Activated T-cell treated with anti-CD3 and anti-CD28 coated beads, Interleukin-2, amount 50 U/mL, for 72 hours (primary cell): ENCODE data around the gene SLC4A2. TPM values are rescaled to one million over a fixed set of nuclear protein-coding genes. Genes with fewer than 3 reads are reported as not detected.

Experiments used
- ATAC-seq, 2 donors: fragments of 150-1000 bp; cut with Tn5 transposase; replicated peaks in 1 of 2; 2 replicates each; pipeline ENCODE4 v1.10.0; 2021; ENCODE audit warnings: moderate library complexity in 2 of 2, mild to moderate bottlenecking in 1 of 2
- DNase-seq, 2 donors: peaks; one replicate each; pipeline ENCODE4 v3.0.0; 2021 to 2022; ENCODE audit warnings: mixed read lengths in 1 of 2
- H3K27ac Mint-ChIP-seq: one replicate; pipeline ENCODE4 v1.8.0; 2022; ENCODE audit warnings: mild to moderate bottlenecking, moderate library complexity, mixed read lengths
- H3K27me3 Mint-ChIP-seq: one replicate; pipeline ENCODE4 v1.8.0; 2022; ENCODE audit warnings: low read depth, mixed read lengths
- H3K36me3 Mint-ChIP-seq, 2 donors: one replicate each; pipeline ENCODE4 v1.8.0; 2022; ENCODE audit warnings: mixed read lengths in 2 of 2, mild to moderate bottlenecking in 1 of 2; ENCODE audit not compliant: insufficient read depth in 2 of 2
- H3K4me1 Mint-ChIP-seq: one replicate; pipeline ENCODE4 v1.8.0; 2022; ENCODE audit warnings: low read depth, mixed read lengths
- H3K4me3 Mint-ChIP-seq, 2 donors: one replicate each; pipeline ENCODE4 v1.8.0; 2022; ENCODE audit warnings: mild to moderate bottlenecking in 2 of 2, mixed read lengths in 2 of 2, moderate library complexity in 2 of 2
- H3K9me3 Mint-ChIP-seq, 2 donors: one replicate each; pipeline ENCODE4 v1.8.0; 2022; ENCODE audit warnings: mixed read lengths in 2 of 2
- total RNA-seq, 2 donors: library from RNA; stranded (reverse); gene quantifications; one replicate each; pipeline ENCODE4 v1.2.3, GENCODE V29; 2022

SLC4A2 gene
- total RNA-seq, 2 donors from 2014 or later, result 73.7 to 75.6 TPM

DNA sequence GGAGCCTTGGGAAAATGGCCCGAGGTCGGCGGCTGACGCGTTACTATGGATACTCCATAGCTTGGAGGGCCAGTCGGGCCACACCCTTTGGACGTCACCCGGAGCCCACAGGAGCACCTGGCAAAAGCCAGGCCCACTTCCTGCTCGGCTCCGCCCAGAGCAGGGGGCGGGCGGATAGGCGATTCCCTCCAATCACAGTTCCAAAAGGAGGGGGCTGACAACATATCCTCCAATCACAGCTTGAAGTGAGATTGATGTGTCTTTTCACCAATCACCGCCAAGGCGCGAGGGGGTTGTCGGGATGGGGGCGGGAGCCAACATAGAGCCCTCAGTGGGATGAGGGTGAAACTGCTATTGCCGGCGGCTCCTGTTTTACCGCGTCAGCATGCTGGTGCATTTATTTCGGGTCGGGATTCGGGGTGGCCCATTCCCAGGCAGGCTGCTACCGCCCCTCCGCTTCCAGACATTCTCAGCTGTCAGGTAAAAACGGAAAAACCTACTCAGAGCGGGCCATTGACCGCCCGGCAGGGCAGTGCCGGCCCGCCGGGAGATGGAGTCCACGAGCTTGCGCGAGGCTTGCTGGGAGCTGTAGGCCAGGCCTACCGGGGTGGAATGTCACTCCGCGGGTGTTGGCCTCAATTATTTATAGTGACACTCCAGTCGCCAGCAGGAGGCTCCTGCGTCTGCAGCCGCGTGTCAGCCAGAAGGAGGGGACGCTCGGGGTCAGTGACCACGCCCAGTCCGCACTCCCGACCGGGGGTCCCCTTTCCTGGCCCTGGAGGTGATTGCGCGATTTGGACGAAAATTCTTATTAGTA lies 31.1 kb upstream of the SLC4A2 start, which contains the start of gene ABCB8:
TSS of gene ABCB8 (plus strand) at position 320 of the 817 bp plus-strand sequence. CDS start at position 386, 66 bp downstream.
- DNase-seq, result peak; percentile 97 to 98
- Mint-ChIP-seq H3K9me3 (no peaks in the 10 kb centered on the region), H3K4me3 (peak within 1 kb of the TSS; percentile 98 to 100), H3K27me3 (no peaks in the 10 kb centered on the region), H3K27ac (peak within 1 kb of the TSS; percentile 93), H3K4me1 (peaks cover 25% of the 10 kb centered on the region), H3K36me3 (peaks cover 0 to 2% of the 10 kb centered on the region in 2 donors)
- ATAC-seq, result peak; percentile 92 to 93

DNA sequence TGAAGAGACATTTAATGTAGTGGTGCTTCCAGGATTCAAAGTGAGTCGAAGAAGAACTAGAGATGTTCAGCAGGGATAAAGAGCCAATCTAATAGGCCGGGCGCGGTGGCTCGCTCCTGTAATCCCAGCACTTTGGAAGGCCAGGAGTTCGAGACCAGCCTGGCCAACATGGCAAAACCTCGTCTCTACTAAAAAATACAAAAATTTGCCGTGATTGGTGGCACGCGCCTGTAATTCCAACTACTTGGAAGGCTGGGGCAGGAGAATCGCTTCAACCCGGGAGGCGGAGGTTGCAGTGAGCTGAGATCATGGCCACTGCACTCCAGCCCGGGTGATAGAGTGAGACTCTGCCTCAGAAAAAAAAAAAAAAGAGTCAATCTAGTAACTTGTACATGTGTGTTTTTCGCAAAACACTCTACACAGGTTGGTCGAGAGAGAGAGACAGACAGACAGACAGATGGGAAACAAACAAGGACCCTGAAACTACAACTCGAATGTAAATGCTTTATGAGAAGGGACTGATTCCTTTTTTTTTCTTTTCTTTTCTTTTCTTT lies 30.4 kb upstream of the SLC4A2 start:
- ATAC-seq (no peak), DNase-seq (no peak)
- Mint-ChIP-seq H3K27me3 (no peaks in the 10 kb centered on the region), H3K4me1 (peaks cover 25% of the 10 kb centered on the region), H3K9me3 (no peaks in the 10 kb centered on the region), H3K36me3 (peaks cover 0 to 2% of the 10 kb centered on the region in 2 donors), H3K27ac (peak overlapping the region; percentile 93), H3K4me3 (peak overlapping the region; percentile 98 to 100)

- Mint-ChIP-seq H3K36me3 (peaks cover 0 to 2% of the 10 kb centered on the region in 2 donors), H3K4me3 (no peak overlapping the region), H3K4me1 (peaks cover 25% of the 10 kb centered on the region), H3K27ac (no peak overlapping the region), H3K27me3 (no peaks in the 10 kb centered on the region), H3K9me3 (no peaks in the 10 kb centered on the region)
- DNase-seq, result no peak
- no peak for ATAC-seq
Observed at GRCh38 chr7:151031011-151031410, 28.4 kb upstream of the SLC4A2 start.

DNA sequence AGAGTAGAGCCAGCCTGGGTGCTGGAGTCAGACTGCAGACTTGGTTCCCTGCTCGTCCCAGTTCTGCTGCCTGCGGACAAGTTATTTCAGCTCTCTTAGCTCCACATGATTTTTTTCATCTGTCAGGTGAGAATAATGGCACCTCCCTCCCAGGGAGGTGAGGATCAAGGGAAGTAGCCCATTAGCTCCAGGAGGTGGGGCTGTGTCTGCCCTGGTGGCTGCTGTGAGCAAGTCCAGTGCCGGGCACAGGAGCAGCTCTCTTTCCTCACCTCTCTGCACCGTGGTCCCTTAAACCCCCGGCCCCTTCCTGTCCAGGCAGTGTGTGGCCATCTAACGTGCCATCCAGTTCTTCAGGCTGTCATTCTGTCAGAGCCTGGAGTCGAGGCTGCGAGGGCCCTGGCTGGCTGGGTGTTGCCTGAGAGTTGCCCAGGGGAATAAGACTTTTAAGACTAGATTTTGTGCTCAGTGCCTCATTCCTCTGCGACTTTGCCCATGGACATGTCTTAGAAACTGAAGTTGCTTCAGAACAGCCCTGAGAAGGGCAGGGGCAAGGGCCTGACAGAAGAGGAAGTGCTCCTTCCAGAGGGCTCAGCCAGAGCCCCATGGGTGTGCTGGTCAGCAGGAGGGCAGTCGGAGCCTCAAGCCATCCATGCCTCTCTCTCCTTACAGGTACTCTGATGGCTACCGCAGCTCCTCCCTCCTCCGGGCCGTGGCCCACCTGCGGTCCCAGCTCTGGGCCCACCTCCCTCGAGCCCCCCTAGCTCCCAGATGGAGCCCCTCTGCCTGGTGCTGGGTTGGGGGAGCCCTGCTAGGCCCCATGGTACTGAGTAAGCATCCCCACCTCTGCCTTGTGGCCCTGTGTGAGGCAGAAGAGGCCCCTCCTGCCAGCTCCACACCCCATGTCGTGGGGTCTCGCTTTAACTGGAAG lies 26.2 kb upstream of the SLC4A2 start:
- no peak overlapping the region for H3K27ac Mint-ChIP-seq
- H3K27me3 Mint-ChIP-seq, result no peaks in the 10 kb centered on the region
- ATAC-seq (no peak), DNase-seq (no peak)
- peaks cover 16% of the 10 kb centered on the region for H3K4me1 Mint-ChIP-seq
- H3K9me3 Mint-ChIP-seq, result no peaks in the 10 kb centered on the region
- peaks cover 2% of the 10 kb centered on the region in 2 donors for H3K36me3 Mint-ChIP-seq
- no peak overlapping the region for H3K4me3 Mint-ChIP-seq

DNA sequence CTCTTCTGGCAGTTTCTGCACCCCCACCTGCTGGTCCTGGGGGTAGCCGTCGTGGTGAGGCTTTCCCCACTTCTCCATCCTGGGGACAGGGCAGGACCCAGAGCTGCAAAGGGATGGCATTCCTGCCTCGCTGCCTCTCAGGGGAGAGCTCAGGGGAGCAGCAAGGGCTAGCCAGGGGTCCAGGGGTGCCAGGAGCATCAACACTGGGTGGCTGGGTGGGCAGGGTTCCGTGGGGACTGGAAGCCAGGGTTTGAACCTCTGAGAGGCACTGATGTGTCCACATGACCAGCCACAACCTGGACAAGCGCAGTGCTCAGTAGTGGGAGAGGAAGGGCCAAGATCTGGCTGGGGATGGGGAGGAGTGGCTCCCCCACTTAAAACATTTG lies 25.5 kb upstream of the SLC4A2 start:
- H3K27me3 Mint-ChIP-seq, result no peaks in the 10 kb centered on the region
- no peaks in the 10 kb centered on the region for H3K9me3 Mint-ChIP-seq
- H3K27ac Mint-ChIP-seq, result no peak overlapping the region
- no peak overlapping the region for H3K4me3 Mint-ChIP-seq
- peaks cover 17% of the 10 kb centered on the region for H3K4me1 Mint-ChIP-seq
- no peak for ATAC-seq
- H3K36me3 Mint-ChIP-seq, result peaks cover 0 to 2% of the 10 kb centered on the region in 2 donors
- no peak for DNase-seq

- Mint-ChIP-seq H3K4me1 (peaks cover 17% of the 10 kb centered on the region), H3K27me3 (no peaks in the 10 kb centered on the region), H3K36me3 (peaks cover 0 to 2% of the 10 kb centered on the region in 2 donors), H3K27ac (no peak overlapping the region), H3K9me3 (no peaks in the 10 kb centered on the region), H3K4me3 (no peak overlapping the region)
- DNase-seq, result no peak
- ATAC-seq, result no peak
Observed at GRCh38 chr7:151034312-151035025, 24.9 kb upstream of the SLC4A2 start.

DNA sequence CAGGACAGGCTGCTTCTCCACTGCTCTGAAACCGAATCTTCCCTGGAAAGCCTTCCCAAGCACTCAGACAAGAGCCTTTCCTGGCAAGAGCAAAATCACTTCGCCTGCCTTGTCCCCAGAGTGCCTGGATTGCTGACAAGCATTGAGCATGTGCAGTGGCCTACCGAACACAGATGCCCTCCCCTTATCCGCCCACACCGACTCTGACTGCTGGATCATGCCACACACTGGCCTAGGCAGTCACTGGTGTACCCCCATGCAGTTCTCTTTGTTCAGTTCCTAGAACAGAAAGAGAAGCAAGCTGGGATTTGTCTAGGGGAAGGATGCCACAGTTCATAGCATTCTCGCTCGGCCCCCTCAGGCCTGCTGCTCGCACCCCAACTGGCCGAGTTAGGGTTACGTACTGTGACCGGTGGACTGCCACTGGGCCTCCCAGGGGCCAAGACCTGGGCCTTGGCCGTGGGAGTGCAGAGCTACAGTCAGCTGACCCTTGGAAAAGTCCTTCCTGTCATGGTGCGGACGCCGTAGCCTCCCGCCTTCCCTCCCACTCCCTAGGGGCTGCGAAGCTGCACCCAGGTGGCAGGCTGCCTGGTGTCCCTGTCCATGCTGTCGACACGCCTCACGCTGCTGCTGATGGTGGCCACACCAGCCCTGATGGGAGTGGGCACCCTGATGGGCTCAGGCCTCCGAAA lies 24.2 kb upstream of the SLC4A2 start:
- no peak for ATAC-seq
- no peak for DNase-seq
- no peak overlapping the region for H3K27ac Mint-ChIP-seq
- no peaks in the 10 kb centered on the region for H3K9me3 Mint-ChIP-seq
- H3K4me3 Mint-ChIP-seq, result no peak overlapping the region
- no peaks in the 10 kb centered on the region for H3K27me3 Mint-ChIP-seq
- peaks cover 0 to 2% of the 10 kb centered on the region in 2 donors for H3K36me3 Mint-ChIP-seq
- H3K4me1 Mint-ChIP-seq, result peaks cover 18% of the 10 kb centered on the region

GRCh38 chr7:151035902-151036301 lies 23.5 kb upstream of the SLC4A2 start:
- DNase-seq, result no peak
- peaks cover 18% of the 10 kb centered on the region for H3K4me1 Mint-ChIP-seq
- H3K9me3 Mint-ChIP-seq, result no peaks in the 10 kb centered on the region
- no peaks in the 10 kb centered on the region for H3K27me3 Mint-ChIP-seq
- no peak overlapping the region for H3K27ac Mint-ChIP-seq
- peaks cover 0 to 2% of the 10 kb centered on the region in 2 donors for H3K36me3 Mint-ChIP-seq
- no peak overlapping the region for H3K4me3 Mint-ChIP-seq
- no peak for ATAC-seq

DNA sequence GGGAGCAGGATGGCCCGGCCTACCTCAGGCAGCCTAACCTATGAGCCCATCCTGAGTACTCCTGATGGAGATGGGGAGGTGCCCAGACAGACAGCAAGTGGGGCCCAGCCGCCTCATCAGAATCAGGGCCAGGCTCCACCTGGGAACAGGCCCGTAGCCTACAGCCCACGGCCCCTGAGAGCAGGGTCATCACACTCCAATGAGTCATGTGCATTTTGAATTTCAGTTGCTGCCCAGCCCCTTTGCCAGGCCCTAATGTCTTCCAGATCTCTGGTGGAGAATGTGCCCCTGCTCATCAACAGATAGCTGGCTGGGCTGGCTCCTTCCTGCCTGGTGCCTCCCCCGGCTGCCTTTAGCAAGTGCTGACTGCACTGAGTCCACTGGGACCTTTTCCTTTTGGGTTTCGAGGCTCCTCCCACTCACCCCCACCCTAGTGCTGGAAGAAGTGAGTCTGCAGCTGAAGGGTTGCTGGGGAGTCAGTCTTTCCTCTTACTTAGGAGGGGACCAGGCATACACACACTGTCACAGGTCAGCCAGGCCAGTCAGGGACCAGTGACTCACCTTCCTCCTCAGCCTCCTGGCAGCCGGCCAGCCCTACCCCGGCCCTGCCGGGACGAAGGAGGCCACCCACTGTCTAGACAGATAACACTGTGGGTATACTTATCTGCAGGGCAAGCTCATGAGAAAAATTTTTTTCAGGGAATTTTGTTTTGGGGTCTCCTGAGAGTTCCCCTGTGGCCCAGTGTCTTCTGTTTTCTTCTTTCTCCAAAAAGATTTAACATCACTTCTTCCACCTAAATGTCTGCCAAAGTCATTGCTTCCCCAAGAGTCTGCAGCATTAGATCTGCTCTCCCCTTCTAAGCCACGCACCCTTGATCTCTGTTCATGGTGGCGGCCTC lies 20.2 kb upstream of the SLC4A2 start:
- H3K4me3 Mint-ChIP-seq, result peak overlapping the region; percentile 55 to 66
- peaks cover 2% of the 10 kb centered on the region in 2 donors for H3K36me3 Mint-ChIP-seq
- H3K9me3 Mint-ChIP-seq, result no peaks in the 10 kb centered on the region
- H3K27ac Mint-ChIP-seq, result peak overlapping the region; percentile 58
- H3K4me1 Mint-ChIP-seq, result peaks cover 18% of the 10 kb centered on the region
- DNase-seq, result peak; percentile 82 to 86
- peak; percentile 96 to 97 for ATAC-seq
- H3K27me3 Mint-ChIP-seq, result no peaks in the 10 kb centered on the region

DNA sequence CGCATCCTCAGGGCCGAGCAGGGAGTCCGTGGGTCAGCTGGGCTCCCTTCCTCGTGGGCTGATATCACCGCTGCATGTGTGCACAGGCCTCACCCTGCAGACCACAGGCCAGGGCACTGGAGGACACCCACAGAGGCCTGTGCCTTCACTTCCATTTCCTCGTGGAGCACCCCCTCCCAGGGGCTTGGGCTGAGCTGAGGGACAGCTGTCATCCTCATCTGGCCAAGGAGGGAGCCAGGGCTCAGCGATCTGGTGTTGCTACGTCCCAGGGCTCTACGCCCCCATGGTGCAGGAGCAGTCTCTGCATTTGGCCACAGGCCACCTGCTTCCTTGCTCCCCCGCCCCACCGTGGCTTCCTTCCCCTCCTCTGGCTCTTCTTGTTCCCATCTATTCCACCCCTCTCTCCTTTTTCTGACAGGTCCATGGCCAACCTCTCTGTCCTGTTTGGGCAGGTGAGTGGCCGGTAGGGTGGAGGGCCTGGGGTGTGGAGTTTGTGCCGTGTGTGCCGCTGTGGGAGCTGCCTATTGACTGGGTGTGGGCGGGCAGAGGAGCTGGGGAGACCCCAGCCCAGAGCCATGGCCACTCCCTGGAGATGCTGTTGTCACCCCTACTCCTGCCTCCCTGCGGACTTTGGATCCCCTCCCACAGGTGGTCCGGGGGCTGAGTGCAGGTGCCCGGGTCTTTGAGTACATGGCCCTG lies 19.4 kb upstream of the SLC4A2 start:
- Mint-ChIP-seq H3K27ac (no peak overlapping the region), H3K36me3 (peaks cover 2% of the 10 kb centered on the region in 2 donors), H3K4me3 (no peak overlapping the region), H3K27me3 (no peaks in the 10 kb centered on the region), H3K4me1 (peaks cover 18% of the 10 kb centered on the region), H3K9me3 (no peaks in the 10 kb centered on the region)
- ATAC-seq, result no peak
- no peak for DNase-seq
